HG02981 (cell line): Measurements from ENCODE around the gene NDRG3.

Source experiments
- ATAC-seq: cut with Tn5 transposase; IDR thresholded peaks from one replicate; pipeline ENCODE4 v1.9.1; 2021; ENCODE audit warnings: mild to moderate bottlenecking, moderate library complexity; ENCODE audit not compliant: unreplicated experiment

The NDRG3 gene

GRCh38 chr20:36745927-36746659 lies at the start of gene NDRG3:
Gene NDRG3 (minus strand): TSS chr20:36746090. CDS start chr20:36721735, 24,355 bp downstream.
- ATAC-seq, result peak; percentile 92

DNA sequence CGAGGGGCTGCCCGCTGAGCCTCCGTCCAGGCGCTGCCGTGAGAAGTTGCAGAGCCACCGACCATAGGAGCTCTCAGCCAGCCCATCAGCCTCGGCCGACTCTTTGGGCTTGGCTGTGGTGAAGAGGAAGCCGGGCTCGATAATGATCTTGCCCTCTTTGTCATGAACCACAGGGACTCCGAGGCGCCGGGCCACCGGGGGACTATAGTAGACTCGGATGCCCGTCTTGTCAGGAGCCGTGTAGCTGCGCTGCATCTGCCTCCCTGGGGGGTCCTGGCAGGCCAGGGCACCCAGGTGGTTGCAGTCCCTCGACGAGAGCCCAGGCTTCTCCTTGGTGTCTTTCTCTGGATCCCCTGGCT lies 48.2 kb upstream of the NDRG3 start:
- ATAC-seq, result no peak

GRCh38 chr20:36793294-36794115 lies 47.6 kb upstream of the NDRG3 start:
- ATAC-seq, result no peak

DNA sequence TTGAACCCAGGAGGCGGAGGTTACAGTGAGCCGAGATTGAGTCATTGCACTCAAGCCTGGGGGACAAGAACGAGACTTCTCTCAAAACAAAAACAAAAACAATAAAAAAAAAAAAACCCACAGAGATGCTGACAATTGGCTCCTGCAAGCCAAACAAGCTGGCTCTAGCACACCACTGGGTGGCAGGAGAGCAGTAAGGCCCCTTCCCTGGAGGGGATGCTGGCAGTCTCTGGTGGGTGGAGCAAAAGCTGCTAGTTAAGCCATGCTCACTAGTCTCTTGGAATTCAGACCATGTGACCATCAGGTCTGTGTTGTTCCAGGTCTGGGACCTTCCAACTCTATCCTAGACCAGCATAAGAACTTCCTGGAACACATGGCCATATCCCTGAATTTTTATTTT lies 46.5 kb upstream of the NDRG3 start:
- no peak for ATAC-seq

DNA sequence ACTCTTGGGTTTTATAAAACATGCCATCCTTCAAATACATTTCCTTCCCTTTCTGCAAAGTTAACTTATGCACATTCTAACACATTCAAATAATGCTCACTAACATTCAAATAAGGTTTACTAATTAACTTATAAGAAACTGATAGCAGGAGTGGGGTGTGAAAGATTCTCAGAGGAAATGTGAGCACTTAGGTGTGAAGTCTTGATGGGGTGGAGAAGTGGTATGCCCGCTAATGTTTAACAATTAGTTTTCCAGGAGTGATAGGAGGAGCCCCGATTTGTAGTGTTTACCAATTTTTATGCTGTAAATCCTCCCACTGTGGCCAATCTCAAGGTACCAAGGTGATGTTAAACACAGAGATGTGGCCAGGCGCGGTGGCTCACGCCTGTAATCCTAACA lies 46.0 kb upstream of the NDRG3 start:
- ATAC-seq, result no peak

DNA sequence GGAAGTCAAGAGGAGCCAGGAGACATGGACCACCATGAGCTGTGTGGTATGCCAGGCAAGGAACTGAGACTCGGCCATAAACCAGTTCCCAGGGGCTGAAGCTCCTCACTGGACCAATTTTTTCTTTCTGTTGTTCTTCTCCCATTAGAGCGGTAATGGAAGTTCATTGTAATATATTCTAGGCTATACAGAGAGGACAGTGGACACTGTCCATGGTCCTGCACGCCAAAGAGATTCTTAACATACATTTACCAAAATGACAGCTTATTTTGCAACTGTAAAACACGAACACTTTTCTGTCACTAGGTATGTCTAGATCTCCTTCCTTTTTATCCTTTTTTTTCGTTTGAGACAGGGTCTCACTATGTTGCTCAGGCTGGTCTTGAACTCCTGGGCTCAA lies 40.8 kb upstream of the NDRG3 start:
- ATAC-seq, result no peak

DNA sequence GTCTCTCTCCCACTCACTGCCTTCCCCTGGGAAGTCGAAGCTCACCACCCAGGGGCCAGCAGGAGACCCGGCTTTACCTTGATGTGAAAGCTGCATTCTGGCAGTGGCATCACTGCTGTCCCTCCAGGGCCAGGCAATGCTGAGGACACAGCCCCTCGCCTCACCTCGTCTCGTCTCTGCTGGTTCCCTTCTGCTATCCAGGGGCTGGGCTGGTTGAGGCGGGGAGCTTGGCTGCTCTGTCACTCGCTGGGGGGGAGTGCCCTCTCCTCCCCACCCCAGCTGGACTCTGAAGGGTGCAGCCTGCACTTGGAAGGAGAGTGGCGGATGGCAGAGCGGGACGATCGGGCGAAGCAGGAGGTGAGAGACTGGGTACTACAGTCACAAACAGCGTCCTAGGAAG lies 40.4 kb upstream of the NDRG3 start:
- ATAC-seq, result no peak

- ATAC-seq, result no peak
Observed at GRCh38 chr20:36785308-36785707, 39.4 kb upstream of the NDRG3 start.

DNA sequence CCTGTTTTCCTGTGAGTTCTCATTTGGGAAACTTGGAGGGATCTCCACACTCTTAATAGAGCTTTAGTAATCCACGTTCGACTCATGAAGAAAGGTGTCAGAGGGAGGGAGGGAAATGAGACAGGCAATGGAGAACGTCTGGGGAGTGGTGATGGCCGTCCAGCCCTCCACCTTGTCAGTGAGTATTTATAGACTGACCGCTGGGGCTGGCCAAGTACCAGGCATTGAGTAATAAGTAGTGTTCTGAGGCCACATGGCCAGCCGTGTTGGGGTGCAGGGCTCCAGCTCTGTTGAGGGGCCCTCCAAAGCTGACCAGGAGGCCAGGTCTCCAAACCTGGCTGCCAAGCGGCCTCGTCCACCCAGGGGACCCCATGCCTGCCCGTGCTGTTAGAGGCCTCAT lies 39.0 kb upstream of the NDRG3 start:
- ATAC-seq, result no peak

- no peak for ATAC-seq
Observed at GRCh38 chr20:36784116-36784515, 38.2 kb upstream of the NDRG3 start.

DNA sequence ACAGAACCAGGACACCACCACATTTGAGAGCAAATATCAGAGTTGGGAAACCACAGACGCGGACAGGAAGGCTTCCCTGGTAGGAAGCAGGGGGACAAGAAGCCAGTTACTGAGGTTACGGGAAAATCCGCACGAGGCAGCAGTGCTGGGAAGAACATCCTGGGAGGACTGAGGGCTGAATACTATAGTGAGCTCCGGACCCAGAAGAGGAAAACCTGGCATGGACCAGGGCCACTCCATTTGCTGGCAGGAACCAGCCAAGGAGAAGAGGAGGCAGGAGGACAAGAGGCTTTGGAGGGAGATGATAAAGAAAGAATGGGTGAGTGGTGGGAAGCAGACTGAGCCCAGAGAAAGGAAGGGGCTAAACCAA lies 33.8 kb upstream of the NDRG3 start:
- no peak for ATAC-seq

DNA sequence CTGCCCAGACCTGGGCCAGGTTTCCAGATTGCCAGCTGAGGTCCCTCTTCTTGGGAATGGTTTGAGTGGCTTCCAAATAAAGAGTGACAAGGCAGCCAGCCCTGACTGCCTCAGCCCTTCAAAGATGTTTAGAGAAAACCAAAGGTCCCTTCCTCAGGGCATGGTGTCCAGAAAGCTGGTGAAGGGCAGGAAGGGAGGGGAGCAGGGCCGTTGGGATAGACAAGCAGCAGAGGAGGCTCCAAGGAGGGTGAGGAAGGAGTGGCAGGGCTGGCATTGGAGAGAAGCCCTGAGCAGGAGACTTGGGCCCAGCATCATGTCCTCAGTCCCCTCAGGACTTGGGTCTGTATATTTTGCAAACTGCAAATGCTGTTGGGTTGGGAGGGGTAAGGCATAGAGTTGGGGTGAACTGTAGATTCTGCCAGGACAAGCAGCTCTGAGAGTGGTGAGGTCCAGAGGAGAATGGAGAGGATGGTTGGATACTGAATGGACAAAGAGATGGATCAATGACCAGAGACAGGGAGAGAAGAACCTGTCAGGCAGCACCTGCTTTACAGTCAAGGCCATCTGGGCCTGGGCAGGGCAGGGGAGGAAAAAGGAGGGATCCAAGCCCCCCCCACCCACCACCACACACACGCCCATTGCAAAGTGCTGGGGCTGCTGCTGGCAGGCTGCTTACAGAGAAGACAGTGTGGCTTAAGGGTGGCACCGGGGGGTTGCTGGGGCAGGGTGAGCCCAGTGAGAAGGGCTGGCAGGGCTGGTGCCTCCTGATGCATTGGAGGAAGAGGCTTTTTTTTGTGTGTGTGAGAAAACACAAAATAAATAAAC lies 33.2 kb upstream of the NDRG3 start:
- no peak for ATAC-seq

GRCh38 chr20:36777576-36777975 lies 31.7 kb upstream of the NDRG3 start:
- ATAC-seq, result no peak

GRCh38 chr20:36777167-36777566 lies 31.3 kb upstream of the NDRG3 start:
- no peak for ATAC-seq

GRCh38 chr20:36775826-36776225 lies 29.9 kb upstream of the NDRG3 start:
- ATAC-seq, result no peak

DNA sequence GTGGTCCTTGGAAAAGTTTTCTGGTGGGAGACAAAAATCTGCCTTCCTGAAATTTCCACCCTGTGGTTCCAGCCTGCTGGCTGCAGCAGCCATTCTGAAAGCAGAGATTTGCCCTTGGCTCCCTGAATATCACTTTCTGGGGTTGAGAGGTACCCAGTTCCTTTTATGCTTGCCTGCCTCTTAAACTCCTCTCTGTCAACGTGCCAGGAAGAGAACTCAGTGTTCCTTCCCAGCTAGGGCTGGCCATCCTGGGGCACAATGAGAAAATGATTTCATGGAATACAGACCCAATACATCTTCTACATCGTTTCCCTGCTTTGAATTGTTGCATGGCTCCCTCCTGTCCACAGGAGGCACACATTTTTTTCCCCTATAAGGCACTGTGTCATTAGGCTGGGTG lies 29.3 kb upstream of the NDRG3 start:
- no peak for ATAC-seq

- peak; percentile 77 for ATAC-seq
Observed at GRCh38 chr20:36773597-36774390, 27.9 kb upstream of the NDRG3 start, which contains the start of gene DSN1. Gene DSN1 (minus strand): TSS chr20:36773763. CDS start chr20:36771458, 2,305 bp downstream.

GRCh38 chr20:36773107-36773596 lies 27.3 kb upstream of the NDRG3 start:
- peak; percentile 15 for ATAC-seq

DNA sequence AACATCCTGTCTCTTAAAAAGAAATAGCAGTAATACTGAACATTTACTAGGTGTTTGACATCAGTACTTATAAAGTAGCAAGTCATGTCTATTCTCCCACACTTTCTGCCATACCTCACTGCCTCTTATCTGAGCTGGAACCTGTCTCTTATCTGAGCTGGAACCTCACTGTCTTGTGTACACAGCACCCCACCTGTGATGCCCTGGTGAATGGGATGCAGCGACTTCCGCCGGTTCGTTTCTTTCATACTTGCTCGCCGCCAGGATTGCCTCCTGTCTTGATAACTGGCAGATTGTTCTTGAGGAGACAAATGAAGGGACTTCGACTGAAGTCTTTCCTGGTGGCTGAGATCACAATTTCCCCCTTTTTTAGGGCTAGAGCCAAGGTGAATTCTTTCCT lies 24.8 kb upstream of the NDRG3 start:
- ATAC-seq, result no peak

DNA sequence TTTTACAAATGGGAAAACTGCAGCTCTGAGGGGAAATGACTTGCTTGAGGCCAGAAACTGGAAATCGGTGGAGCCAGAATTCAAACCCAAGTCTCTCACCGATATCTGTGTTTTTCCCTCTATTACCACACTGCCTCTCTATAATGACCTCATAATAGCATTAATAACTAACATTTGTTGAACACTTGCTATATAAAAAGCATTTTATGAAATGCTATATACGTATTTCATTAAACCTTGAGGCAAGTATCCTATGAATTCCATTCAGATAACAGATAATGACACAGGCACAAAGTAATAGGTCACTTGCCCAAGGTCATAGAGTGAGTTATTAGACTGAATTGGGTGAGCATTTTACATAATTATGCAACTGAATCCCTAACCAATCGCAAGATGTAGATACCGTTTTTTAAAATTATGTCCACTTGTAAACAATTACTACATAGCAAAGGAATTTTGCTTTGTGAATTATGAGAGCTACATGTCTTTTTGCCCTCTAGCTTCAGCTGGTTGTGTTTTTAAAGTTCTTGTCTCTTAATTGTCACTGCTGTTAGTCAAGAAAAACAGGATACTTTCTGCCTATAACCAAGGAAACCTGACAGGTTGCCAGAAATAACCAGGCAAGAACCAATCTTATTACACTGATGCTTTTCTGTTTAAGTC lies 23.0 kb upstream of the NDRG3 start:
- no peak for ATAC-seq
